ENCODE results near the gene CPOX. TPM values are rescaled to one million over a fixed set of nuclear protein-coding genes. Genes with fewer than 3 reads are reported as not detected.

Gene CPOX
- total and polyA plus RNA-seq, 2 of the 8 experiments (the other 6 are each of a cell fraction or from before 2014, with no cell fraction given), result 17.4 to 27.0 TPM

DNA sequence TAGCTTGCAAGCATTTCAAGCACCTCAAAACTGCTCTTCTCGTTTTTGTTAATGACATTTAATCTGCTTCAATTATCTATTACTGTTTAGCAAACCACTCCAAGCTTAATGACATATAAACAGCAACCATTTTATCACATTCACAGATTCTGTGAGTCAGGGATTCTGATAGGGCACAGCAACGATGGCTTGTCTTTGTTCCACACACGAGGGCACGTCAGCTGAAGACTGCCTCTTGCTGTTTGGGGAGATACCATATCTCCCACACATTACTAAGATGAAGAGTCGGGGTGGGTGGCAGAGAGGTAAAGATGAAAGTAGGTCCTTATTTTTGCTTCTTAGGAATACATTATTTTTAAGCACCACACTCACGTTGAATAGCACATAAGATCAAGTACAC, 19.3 kb downstream of the CPOX start (continued):
- TF ChIP-seq, protein P1, sequence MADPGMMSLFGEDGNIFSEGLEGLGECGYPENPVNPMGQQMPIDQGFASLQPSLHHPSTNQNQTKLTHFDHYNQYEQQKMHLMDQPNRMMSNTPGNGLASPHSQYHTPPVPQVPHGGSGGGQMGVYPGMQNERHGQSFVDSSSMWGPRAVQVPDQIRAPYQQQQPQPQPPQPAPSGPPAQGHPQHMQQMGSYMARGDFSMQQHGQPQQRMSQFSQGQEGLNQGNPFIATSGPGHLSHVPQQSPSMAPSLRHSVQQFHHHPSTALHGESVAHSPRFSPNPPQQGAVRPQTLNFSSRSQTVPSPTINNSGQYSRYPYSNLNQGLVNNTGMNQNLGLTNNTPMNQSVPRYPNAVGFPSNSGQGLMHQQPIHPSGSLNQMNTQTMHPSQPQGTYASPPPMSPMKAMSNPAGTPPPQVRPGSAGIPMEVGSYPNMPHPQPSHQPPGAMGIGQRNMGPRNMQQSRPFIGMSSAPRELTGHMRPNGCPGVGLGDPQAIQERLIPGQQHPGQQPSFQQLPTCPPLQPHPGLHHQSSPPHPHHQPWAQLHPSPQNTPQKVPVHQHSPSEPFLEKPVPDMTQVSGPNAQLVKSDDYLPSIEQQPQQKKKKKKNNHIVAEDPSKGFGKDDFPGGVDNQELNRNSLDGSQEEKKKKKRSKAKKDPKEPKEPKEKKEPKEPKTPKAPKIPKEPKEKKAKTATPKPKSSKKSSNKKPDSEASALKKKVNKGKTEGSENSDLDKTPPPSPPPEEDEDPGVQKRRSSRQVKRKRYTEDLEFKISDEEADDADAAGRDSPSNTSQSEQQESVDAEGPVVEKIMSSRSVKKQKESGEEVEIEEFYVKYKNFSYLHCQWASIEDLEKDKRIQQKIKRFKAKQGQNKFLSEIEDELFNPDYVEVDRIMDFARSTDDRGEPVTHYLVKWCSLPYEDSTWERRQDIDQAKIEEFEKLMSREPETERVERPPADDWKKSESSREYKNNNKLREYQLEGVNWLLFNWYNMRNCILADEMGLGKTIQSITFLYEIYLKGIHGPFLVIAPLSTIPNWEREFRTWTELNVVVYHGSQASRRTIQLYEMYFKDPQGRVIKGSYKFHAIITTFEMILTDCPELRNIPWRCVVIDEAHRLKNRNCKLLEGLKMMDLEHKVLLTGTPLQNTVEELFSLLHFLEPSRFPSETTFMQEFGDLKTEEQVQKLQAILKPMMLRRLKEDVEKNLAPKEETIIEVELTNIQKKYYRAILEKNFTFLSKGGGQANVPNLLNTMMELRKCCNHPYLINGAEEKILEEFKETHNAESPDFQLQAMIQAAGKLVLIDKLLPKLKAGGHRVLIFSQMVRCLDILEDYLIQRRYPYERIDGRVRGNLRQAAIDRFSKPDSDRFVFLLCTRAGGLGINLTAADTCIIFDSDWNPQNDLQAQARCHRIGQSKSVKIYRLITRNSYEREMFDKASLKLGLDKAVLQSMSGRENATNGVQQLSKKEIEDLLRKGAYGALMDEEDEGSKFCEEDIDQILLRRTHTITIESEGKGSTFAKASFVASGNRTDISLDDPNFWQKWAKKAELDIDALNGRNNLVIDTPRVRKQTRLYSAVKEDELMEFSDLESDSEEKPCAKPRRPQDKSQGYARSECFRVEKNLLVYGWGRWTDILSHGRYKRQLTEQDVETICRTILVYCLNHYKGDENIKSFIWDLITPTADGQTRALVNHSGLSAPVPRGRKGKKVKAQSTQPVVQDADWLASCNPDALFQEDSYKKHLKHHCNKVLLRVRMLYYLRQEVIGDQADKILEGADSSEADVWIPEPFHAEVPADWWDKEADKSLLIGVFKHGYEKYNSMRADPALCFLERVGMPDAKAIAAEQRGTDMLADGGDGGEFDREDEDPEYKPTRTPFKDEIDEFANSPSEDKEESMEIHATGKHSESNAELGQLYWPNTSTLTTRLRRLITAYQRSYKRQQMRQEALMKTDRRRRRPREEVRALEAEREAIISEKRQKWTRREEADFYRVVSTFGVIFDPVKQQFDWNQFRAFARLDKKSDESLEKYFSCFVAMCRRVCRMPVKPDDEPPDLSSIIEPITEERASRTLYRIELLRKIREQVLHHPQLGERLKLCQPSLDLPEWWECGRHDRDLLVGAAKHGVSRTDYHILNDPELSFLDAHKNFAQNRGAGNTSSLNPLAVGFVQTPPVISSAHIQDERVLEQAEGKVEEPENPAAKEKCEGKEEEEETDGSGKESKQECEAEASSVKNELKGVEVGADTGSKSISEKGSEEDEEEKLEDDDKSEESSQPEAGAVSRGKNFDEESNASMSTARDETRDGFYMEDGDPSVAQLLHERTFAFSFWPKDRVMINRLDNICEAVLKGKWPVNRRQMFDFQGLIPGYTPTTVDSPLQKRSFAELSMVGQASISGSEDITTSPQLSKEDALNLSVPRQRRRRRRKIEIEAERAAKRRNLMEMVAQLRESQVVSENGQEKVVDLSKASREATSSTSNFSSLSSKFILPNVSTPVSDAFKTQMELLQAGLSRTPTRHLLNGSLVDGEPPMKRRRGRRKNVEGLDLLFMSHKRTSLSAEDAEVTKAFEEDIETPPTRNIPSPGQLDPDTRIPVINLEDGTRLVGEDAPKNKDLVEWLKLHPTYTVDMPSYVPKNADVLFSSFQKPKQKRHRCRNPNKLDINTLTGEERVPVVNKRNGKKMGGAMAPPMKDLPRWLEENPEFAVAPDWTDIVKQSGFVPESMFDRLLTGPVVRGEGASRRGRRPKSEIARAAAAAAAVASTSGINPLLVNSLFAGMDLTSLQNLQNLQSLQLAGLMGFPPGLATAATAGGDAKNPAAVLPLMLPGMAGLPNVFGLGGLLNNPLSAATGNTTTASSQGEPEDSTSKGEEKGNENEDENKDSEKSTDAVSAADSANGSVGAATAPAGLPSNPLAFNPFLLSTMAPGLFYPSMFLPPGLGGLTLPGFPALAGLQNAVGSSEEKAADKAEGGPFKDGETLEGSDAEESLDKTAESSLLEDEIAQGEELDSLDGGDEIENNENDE (IDR thresholded peaks at IDR 0.05; ENCODE audit: insufficient replicate concordance, low read length), result no peak
- TF ChIP-seq SP4 (IDR thresholded peaks at IDR 0.05; ENCODE audit: low read length) (no peak), KDM1A (IDR thresholded peaks at IDR 0.05; ENCODE audit: borderline replicate concordance, low read length) (no peak), RNF2 (IDR thresholded peaks at IDR 0.05; ENCODE audit: borderline replicate concordance, low read depth, low read length, missing control alignments, poor library complexity, severe bottlenecking) (no peak), RAD21 (IDR thresholded peaks at IDR 0.05 in 1 of 2, conservative IDR thresholded peaks at IDR 0.05 in 1 of 2; ENCODE audit: low read depth in 2 of 2, low read length in 2 of 2) (no peak), BCL11A (IDR thresholded peaks at IDR 0.05; ENCODE audit: low read depth in 2 of 2, low read length in 2 of 2) (no peak), SP1 (IDR thresholded peaks at IDR 0.05; ENCODE audit: low read depth, low read length) (no peak), CTBP2 (IDR thresholded peaks at IDR 0.05; ENCODE audit: borderline replicate concordance, insufficient read depth, insufficient read length, low read length) (no peak), PHF8 (conservative IDR thresholded peaks at IDR 0.05; ENCODE audit: low read depth, low read length) (no peak), TBP (IDR thresholded peaks at IDR 0.05; ENCODE audit: low read depth, low read length) (no peak), NRF1 (IDR thresholded peaks at IDR 0.05; ENCODE audit: low read depth, low read length) (no peak)
